Activated T-helper 1 cell treated with anti-CD3 and anti-CD28 coated beads, Interleukin-12 subunit alpha, Interleukin-12 subunit beta, Interleukin-2, Interleukin-4 antibody, amounts not matched to agents 30 ng/mL and 10 ng/mL and 1 ng/mL, durations not matched to agents 14 hours and 24 hours and 36 hours (primary cell): ENCODE results near the gene SRSF8. TPM values are rescaled to one million over a fixed set of nuclear protein-coding genes. Genes with fewer than 3 reads are reported as not detected.

Source experiments
- DNase-seq: peaks from one replicate; pipeline ENCODE4 v3.0.0; 2021; ENCODE audit warnings: low spot score
- H3K27ac Mint-ChIP-seq: one replicate; pipeline ENCODE4 v1.8.0; 2021; ENCODE audit warnings: mild to moderate bottlenecking, mixed read lengths
- H3K27me3 Mint-ChIP-seq: one replicate; pipeline ENCODE4 v1.8.0; 2022; ENCODE audit warnings: mild to moderate bottlenecking, moderate library complexity, mixed read lengths; ENCODE audit not compliant: insufficient read depth
- H3K36me3 Mint-ChIP-seq: one replicate; pipeline ENCODE4 v1.8.0; 2021; ENCODE audit warnings: low read depth, mixed read lengths
- H3K4me1 Mint-ChIP-seq: one replicate; pipeline ENCODE4 v1.8.0; 2021; ENCODE audit warnings: low read depth, mixed read lengths
- H3K4me3 Mint-ChIP-seq: one replicate; pipeline ENCODE4 v1.8.0; 2021; ENCODE audit warnings: mild to moderate bottlenecking, moderate library complexity, mixed read lengths
- H3K9me3 Mint-ChIP-seq: one replicate; pipeline ENCODE4 v1.8.0; 2021; ENCODE audit warnings: mixed read lengths
- intact Hi-C: fragments of 100-400 bp; cut with micrococcal nuclease; formaldehyde crosslinking; loops from one replicate; pipeline ENCODE4 v1.15.1; 2024
- total RNA-seq: library from RNA; stranded (reverse); gene quantifications from 2 replicates; pipeline ENCODE4 v1.2.3, GENCODE V29; 2022

The SRSF8 gene
- total RNA-seq, 1 donor from 2014 or later = 53.1 TPM

DNA sequence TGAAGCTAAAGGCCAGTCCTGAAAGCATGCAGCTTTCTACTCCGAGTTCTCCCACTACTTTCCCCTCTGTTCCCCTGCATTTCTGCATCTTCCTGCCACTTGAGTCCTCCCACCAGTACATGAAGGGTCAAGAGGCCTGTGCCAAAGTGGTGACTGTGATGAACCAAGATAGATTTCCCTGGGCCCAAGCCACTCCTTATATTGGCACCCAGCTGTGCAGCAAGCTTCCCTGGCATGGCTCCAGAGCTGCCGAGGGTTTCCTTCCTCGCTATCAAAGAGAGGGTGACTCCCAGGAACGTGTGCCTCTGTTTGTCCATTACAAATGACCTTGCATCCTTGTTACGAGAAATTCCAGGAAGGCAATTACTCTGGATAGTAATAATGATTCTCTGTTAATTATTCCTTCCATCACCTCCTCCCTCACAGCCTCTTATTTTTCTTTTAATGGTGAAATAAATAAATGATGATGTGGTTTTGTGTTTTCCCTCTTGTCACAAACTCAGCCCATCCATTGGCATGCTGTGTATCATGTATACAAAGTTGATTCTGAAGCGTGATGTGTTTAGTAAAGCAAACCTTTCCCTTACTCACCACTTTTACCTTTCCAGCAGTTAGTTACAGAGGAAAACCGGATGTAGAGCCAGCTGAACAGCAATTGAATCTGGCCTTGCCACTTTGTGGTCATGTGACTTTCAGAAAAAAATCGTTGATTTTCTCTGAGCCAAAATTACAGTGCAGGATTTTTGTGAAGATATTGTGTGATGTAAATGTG lies 8.3 kb downstream of the SRSF8 start:
- Mint-ChIP-seq H3K9me3 (no peaks in the 10 kb centered on the region), H3K36me3 (peaks cover 16% of the 10 kb centered on the region), H3K4me1 (peaks cover 38% of the 10 kb centered on the region), H3K27ac (no peak overlapping the region), H3K4me3 (no peak overlapping the region), H3K27me3 (no peaks in the 10 kb centered on the region)
- intact Hi-C loops = no loop called here
- DNase-seq = no peak

- no peak for DNase-seq
- H3K4me1 Mint-ChIP-seq = peaks cover 36% of the 10 kb centered on the region
- intact Hi-C loops = loop anchor here (1.0 kb wide), 1 partner anchor 8 kb away; no protein-coding TSS in a partner anchor
- no peaks in the 10 kb centered on the region for H3K27me3 Mint-ChIP-seq
- H3K36me3 Mint-ChIP-seq = peaks cover 9% of the 10 kb centered on the region
- H3K4me3 Mint-ChIP-seq = no peak overlapping the region
- H3K9me3 Mint-ChIP-seq = no peaks in the 10 kb centered on the region
- no peak overlapping the region for H3K27ac Mint-ChIP-seq
Observed at GRCh38 chr11:95076416-95076815, 9.7 kb downstream of the SRSF8 start.

DNA sequence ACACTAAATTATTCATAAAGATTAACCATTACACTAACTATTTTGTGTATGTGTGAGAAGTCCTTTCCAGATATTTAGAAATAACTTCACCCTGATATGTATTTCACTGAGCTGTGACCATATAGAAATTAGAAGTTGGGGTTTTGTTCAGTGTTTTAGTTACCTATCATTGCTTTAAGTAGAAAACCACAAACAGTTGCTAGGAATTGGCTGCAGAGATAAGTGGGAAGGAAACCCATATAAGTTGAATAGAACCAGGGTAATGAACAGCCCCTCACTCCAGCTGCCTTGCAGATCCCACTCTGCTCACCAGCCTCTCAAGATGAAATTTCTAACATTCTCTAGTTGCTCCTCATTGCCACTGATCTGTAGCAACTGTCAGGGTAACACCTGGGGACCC lies 10.3 kb downstream of the SRSF8 start:
- Mint-ChIP-seq H3K4me1 (peaks cover 36% of the 10 kb centered on the region), H3K27me3 (no peaks in the 10 kb centered on the region), H3K4me3 (no peak overlapping the region), H3K9me3 (no peaks in the 10 kb centered on the region), H3K36me3 (peaks cover 7% of the 10 kb centered on the region), H3K27ac (no peak overlapping the region)
- no peak for DNase-seq
- intact Hi-C loops = loop anchor here (1.0 kb wide), 1 partner anchor 7 kb away; no protein-coding TSS in a partner anchor

DNA sequence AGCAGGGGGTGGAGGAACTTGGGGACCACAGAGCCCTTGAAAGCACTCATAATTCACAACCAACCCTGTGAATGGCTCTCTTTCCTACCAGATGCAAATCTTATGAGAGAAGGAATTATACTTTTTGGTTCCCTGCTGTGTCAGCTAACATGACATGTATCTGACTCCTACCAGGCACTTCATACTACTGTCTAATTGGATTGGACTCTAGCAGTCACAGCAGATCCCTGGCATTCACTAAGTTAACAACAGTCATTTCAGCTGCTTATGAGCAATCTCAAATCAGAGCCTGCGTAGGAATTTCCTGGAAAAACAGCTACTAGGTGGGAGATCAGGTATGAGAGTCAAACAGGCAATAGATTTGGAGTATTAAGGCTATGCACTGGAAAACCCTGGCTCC lies 11.8 kb downstream of the SRSF8 start:
- H3K9me3 Mint-ChIP-seq = no peaks in the 10 kb centered on the region

GRCh38 chr11:95081010-95081409 lies 14.3 kb downstream of the SRSF8 start:
- H3K4me1 Mint-ChIP-seq = peaks cover 65% of the 10 kb centered on the region
- no peak overlapping the region for H3K27ac Mint-ChIP-seq
- no peaks in the 10 kb centered on the region for H3K9me3 Mint-ChIP-seq
- intact Hi-C loops = loop anchor here (5.0 to 10.0 kb wide), 3 partner anchors 476 to 1164 kb away; partner anchors contain the start of gene MTMR2
- H3K4me3 Mint-ChIP-seq = no peak overlapping the region
- no peaks in the 10 kb centered on the region for H3K27me3 Mint-ChIP-seq
- no peak for DNase-seq
- peaks cover 2% of the 10 kb centered on the region for H3K36me3 Mint-ChIP-seq

More for the DNA sequence above, 11.8 kb downstream of the SRSF8 start:
- H3K27me3 Mint-ChIP-seq = no peaks in the 10 kb centered on the region
- DNase-seq = no peak
- peaks cover 41% of the 10 kb centered on the region for H3K4me1 Mint-ChIP-seq
- peaks cover 2% of the 10 kb centered on the region for H3K36me3 Mint-ChIP-seq
- no peak overlapping the region for H3K27ac Mint-ChIP-seq
- no peak overlapping the region for H3K4me3 Mint-ChIP-seq
- intact Hi-C loops = no loop called here

DNA sequence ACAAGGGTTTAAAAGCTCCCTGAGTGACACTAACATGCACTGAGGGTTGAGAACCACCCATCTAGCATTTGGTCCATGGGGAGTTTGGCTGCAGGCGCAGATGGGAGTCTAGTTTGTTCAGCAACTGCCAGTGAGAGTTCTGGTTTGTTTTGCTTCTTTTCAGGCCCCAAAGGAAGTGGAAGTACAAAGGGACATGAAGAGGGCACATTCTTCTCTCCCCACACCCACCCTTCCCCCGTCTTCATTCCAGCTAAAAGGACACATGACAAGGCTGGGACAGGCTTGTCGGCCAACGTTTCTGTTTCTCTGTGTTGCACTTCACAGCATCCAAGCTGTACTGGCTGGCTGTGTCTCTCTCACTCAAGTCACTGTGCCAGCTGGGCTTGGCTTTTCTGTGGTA lies 14.7 kb downstream of the SRSF8 start:
- intact Hi-C loops = loop anchor here (5.0 to 10.0 kb wide), 3 partner anchors 476 to 1163 kb away; partner anchors contain the start of gene MTMR2

GRCh38 chr11:95082576-95083001 lies 15.9 kb downstream of the SRSF8 start:
- H3K36me3 Mint-ChIP-seq = peaks cover 2% of the 10 kb centered on the region
- H3K27me3 Mint-ChIP-seq = no peaks in the 10 kb centered on the region
- peaks cover 68% of the 10 kb centered on the region for H3K4me1 Mint-ChIP-seq
- no peak overlapping the region for H3K4me3 Mint-ChIP-seq
- DNase-seq = no peak
- no peak overlapping the region for H3K27ac Mint-ChIP-seq
- H3K9me3 Mint-ChIP-seq = no peaks in the 10 kb centered on the region
- intact Hi-C loops = loop anchor here (5.0 to 10.0 kb wide), 3 partner anchors 475 to 1162 kb away; partner anchors contain the start of gene MTMR2

More for the DNA sequence above, 14.7 kb downstream of the SRSF8 start:
- Mint-ChIP-seq H3K27me3 (no peaks in the 10 kb centered on the region), H3K9me3 (no peaks in the 10 kb centered on the region), H3K4me1 (peaks cover 65% of the 10 kb centered on the region), H3K4me3 (no peak overlapping the region), H3K27ac (no peak overlapping the region), H3K36me3 (peaks cover 2% of the 10 kb centered on the region)
- no peak for DNase-seq

DNA sequence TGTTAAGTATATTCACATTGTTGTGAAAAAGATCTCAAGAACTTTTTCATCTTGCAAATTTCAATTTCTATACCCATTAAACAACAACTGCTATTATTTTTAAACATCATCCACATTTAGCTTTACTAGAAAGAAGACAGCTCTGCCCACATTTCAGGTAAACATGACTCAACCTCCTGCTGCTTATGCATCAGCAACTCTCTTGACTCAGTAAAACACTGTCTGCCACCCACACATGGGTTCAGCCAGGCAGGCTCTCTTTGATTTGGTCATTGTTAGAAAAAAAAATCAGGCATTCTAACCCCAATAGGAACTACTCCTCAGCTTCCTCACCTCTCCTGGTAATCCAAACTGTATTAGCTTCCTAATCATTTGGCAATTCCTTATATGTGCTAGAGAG lies 17.8 kb downstream of the SRSF8 start:
- Mint-ChIP-seq H3K27ac (peak overlapping the region; percentile 40), H3K9me3 (no peaks in the 10 kb centered on the region), H3K27me3 (no peaks in the 10 kb centered on the region), H3K36me3 (peaks cover 5% of the 10 kb centered on the region), H3K4me3 (no peak overlapping the region), H3K4me1 (peaks cover 70% of the 10 kb centered on the region)
- intact Hi-C loops = loop anchor here (1.0 to 10.0 kb wide), 7 partner anchors 8 to 1160 kb away; partner anchors contain the start of gene MTMR2
- DNase-seq = peak; percentile 32

GRCh38 chr11:95085117-95085816 lies 18.5 kb downstream of the SRSF8 start:
- no peak for DNase-seq
- H3K27ac Mint-ChIP-seq = peak overlapping the region; percentile 20
- peaks cover 5% of the 10 kb centered on the region for H3K36me3 Mint-ChIP-seq
- no peaks in the 10 kb centered on the region for H3K27me3 Mint-ChIP-seq
- intact Hi-C loops = loop anchor here (5.0 to 10.0 kb wide), 5 partner anchors 617 to 1303 kb away; partner anchors contain the start of genes MED17 and MTMR2
- H3K9me3 Mint-ChIP-seq = no peaks in the 10 kb centered on the region
- no peak overlapping the region for H3K4me3 Mint-ChIP-seq
- peaks cover 64% of the 10 kb centered on the region for H3K4me1 Mint-ChIP-seq

DNA sequence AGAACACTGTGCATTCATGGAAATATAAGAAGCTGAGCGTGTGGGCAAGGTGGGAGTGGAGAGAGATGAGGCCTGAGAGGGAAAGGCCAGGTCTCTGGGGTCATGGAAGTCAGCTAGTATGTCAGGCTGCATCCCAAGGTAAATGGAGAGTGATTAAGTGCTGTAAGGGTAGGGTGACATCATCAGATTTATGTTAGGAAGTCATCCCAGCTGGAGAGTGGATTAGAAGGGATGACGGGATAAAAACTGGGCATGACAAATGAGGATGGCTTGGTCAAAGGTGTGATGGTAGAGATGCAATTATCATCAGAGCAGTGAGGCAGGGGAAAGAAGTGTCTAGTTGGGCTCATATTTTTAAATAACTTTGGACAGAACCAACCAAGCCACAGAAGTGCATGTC lies 19.4 kb downstream of the SRSF8 start:
- intact Hi-C loops = loop anchor here (5.0 to 10.0 kb wide), 5 partner anchors 616 to 1304 kb away; partner anchors contain the start of genes MED17 and MTMR2
- peaks cover 5% of the 10 kb centered on the region for H3K36me3 Mint-ChIP-seq
- H3K27ac Mint-ChIP-seq = no peak overlapping the region
- H3K27me3 Mint-ChIP-seq = no peaks in the 10 kb centered on the region
- DNase-seq = no peak
- no peak overlapping the region for H3K4me3 Mint-ChIP-seq
- no peaks in the 10 kb centered on the region for H3K9me3 Mint-ChIP-seq
- H3K4me1 Mint-ChIP-seq = peaks cover 71% of the 10 kb centered on the region

DNA sequence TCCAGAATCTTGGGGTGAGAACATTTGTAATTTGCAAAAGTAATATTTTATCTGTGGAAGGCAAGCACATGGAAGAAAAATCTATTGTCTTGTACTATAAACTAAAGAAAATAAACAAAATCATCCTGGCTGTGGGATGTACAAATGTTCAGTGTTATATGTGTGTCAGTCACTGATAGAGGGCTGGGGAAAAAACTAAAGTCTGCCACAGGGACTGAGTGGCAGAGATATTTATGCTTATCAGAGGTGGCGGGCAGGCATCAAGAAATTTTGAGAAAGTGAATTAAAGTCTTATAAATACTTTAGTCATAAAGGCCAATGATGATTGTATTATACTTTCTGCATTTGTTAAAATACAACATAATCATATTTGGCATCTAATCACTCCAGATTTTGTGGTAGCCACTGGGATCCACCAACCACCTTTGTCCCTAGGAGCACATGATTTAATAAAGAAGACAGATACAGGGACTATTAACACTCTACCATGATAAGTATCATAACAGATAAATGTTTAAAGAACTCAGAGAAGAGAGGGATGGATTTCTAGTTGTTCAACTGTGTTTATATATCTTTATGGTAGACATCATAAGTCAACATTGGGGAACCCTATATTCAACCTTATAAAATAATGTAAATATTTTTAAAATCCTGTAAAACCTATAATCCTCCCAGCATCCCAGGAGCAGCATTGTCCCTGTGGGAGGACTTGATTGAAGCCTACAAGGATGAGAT lies 20.3 kb downstream of the SRSF8 start:
- Mint-ChIP-seq H3K27ac (no peak overlapping the region), H3K4me3 (no peak overlapping the region), H3K4me1 (peaks cover 79% of the 10 kb centered on the region), H3K27me3 (no peaks in the 10 kb centered on the region), H3K36me3 (peaks cover 12% of the 10 kb centered on the region), H3K9me3 (no peaks in the 10 kb centered on the region)
- intact Hi-C loops = loop anchor here (5.0 to 10.0 kb wide), 5 partner anchors 615 to 1305 kb away; partner anchors contain the start of genes MED17 and MTMR2
- DNase-seq = no peak

- peaks cover 83% of the 10 kb centered on the region for H3K4me1 Mint-ChIP-seq
- H3K4me3 Mint-ChIP-seq = peak overlapping the region; percentile 87
- no peaks in the 10 kb centered on the region for H3K9me3 Mint-ChIP-seq
- H3K36me3 Mint-ChIP-seq = peaks cover 14% of the 10 kb centered on the region
- intact Hi-C loops = loop anchor here (1.0 to 10.0 kb wide), 10 partner anchors 21 to 1307 kb away; partner anchors contain the start of genes CEP57, CWC15, KDM4D and MED17
- H3K27me3 Mint-ChIP-seq = no peaks in the 10 kb centered on the region
- peak overlapping the region; percentile 96 for H3K27ac Mint-ChIP-seq
- DNase-seq = peak; percentile 29
Observed at GRCh38 chr11:95088946-95089619, 22.4 kb downstream of the SRSF8 start.
